ENCODE data around the gene ZNF672. TPM values are rescaled to one million over a fixed set of nuclear protein-coding genes. Genes with fewer than 3 reads are reported as not detected.

Gene ZNF672
- total and polyA plus RNA-seq, 2 of the 4 experiments (the other 2 are of a cell fraction) = 6.6 to 12.6 TPM

- no peak for DNase-seq
- Histone ChIP-seq H2BK5ac (ENCODE audit: low read depth, low read length, poor library complexity, severe bottlenecking) (no peak overlapping the region), H3K56ac (ENCODE audit: extremely low read depth, insufficient read depth, low read length) (no peak overlapping the region), H3K18ac (ENCODE audit: low read depth, low read length) (no peak overlapping the region), H3K9me1 (ENCODE audit: insufficient read depth, low read length) (peaks cover 5% of the 10 kb centered on the region; the same call in 1 of the 2 replicates), H3K14ac (replicated peaks; ENCODE audit: low read depth, low read length) (no peak overlapping the region), H3K4me1 (ENCODE audit: control insufficient read depth, insufficient read depth, low read length) (no peaks in the 10 kb centered on the region), H2BK120ac (ENCODE audit: low read depth, low read length) (no peak overlapping the region), H3K4me3 (ENCODE audit: insufficient read depth, low read depth, low read length) (no peak overlapping the region), H3K4me2 (ENCODE audit: low read depth, low read length) (no peak overlapping the region), H3K9me3 (ENCODE audit: control insufficient read depth, insufficient read depth, low read length) (no peaks in the 10 kb centered on the region), H2AFZ (replicated peaks; ENCODE audit: low read length, poor library complexity) (no peak overlapping the region), H3K27me3 (ENCODE audit: control insufficient read depth, insufficient read depth, low read length) (peaks cover 2% of the 10 kb centered on the region; the same call in 1 of the 2 replicates), H4K91ac (ENCODE audit: insufficient read depth, low read depth, low read length) (no peak overlapping the region), H4K8ac (ENCODE audit: low read depth in 2 of 2, low read length in 2 of 2) (no peak overlapping the region), H3K36me3 (ENCODE audit: control insufficient read depth, insufficient read depth, low read length) (no peaks in the 10 kb centered on the region), H2BK20ac (ENCODE audit: low read depth, low read length) (no peak overlapping the region), H3K4ac (ENCODE audit: low read depth, low read length) (no peak overlapping the region), H2BK15ac (ENCODE audit: low read depth, low read length) (no peak overlapping the region), H3K79me1 (ENCODE audit: low read depth in 1 of 2, low read length in 2 of 2) (no peaks in the 10 kb centered on the region), H4K20me1 (ENCODE audit: insufficient read depth, low read length) (no peaks in the 10 kb centered on the region), H2AK5ac (ENCODE audit: low read depth, low read length) (no peak overlapping the region), H4K5ac (ENCODE audit: low read depth, low read length) (no peak overlapping the region), H3K9ac (ENCODE audit: low read depth, low read length) (no peak overlapping the region), H2AK9ac (replicated peaks; ENCODE audit: low read depth, low read length, poor library complexity) (no peak overlapping the region), H3K27ac (ENCODE audit: insufficient read depth, low read length) (no peak overlapping the region), H3K23ac (ENCODE audit: low read depth, low read length) (no peak overlapping the region)
- in situ Hi-C loops (cut with MboI; ENCODE audit: low sequenced_read_pairs) (no loop called here), dilution Hi-C loops (cut with HindIII; ENCODE audit: low sequenced_read_pairs, unreplicated experiment) (no loop called here), intact Hi-C loops (cut with micrococcal nuclease) (no loop called here)
- no peak for TF ChIP-seq SMC3 (IDR thresholded peaks at IDR 0.05; ENCODE audit: low read depth, low read length)
- no peak for TF ChIP-seq NFE2L2 (IDR thresholded peaks at IDR 0.05; ENCODE audit: low read depth, low read length)
- no peak for TF ChIP-seq CTCF (conservative IDR thresholded peaks at IDR 0.05; ENCODE audit: low read depth, low read length)
- no peak for TF ChIP-seq RFX5 (IDR thresholded peaks at IDR 0.05; ENCODE audit: low read depth, low read length)
- TF ChIP-seq MXI1 (IDR thresholded peaks at IDR 0.05; ENCODE audit: borderline replicate concordance, low read depth, low read length) = no peak
- no peak for TF ChIP-seq ELK1 (IDR thresholded peaks at IDR 0.05; ENCODE audit: borderline replicate concordance, low read depth, low read length)
- no peak for TF ChIP-seq CHD1 (IDR thresholded peaks at IDR 0.05; ENCODE audit: low read depth, low read length)
- no peak for TF ChIP-seq RCOR1 (IDR thresholded peaks at IDR 0.05; ENCODE audit: insufficient replicate concordance, low read length)
- TF ChIP-seq CEBPB (IDR thresholded peaks at IDR 0.05; ENCODE audit: low read depth, low read length) = no peak
- TF ChIP-seq POLR2A (IDR thresholded peaks at IDR 0.05; ENCODE audit: low read depth, low read length) = no peak
- no peak for ATAC-seq (ENCODE audit: low read depth)
- ChIA-PET POLR2A (ENCODE audit: unreplicated experiment) (no interaction called here), CTCF (no interaction called here)
- no TSS peak for BruUV-seq (replicated peaks)
Measured at GRCh38 chr1:248894837-248895236, 56.8 kb downstream of the ZNF672 start.

Measured in IMR-90 (cell line).